ENCODE measurements around the gene PRKN.

Gene PRKN

DNA sequence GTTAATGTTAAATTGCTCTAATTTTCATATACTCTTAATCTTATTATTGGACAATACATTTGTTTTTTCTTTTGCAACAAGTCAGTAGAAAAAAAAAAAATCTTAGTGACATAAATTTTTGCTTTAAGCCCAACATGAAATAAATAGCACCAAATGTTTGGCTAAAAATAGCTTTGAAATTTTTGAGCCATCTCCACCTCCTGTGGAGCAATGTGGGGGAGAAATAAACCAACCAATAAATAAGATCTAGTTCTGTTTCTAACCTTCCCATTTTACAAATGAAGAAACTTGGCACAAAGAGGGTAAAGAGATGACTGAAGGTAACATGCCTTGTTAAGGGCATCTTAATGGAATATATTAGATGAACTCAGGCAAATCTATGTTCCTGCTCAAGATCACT is 91.4 kb downstream of the PRKN start:
- TF ChIP-seq ZFP30 (CRISPR knock-in tag; IDR thresholded peaks at IDR 0.05): no peak
- TF ChIP-seq ZC3H10 (CRISPR knock-in tag; IDR thresholded peaks at IDR 0.05): no peak
- no peak for TF ChIP-seq GLIS3 (CRISPR knock-in tag; IDR thresholded peaks at IDR 0.05)
- TF ChIP-seq ISL1 (CRISPR knock-in tag; IDR thresholded peaks at IDR 0.05): no peak
- TF ChIP-seq PATZ1 (CRISPR knock-in tag; IDR thresholded peaks at IDR 0.05; ENCODE audit: borderline replicate concordance): no peak
- TF ChIP-seq, protein P1, sequence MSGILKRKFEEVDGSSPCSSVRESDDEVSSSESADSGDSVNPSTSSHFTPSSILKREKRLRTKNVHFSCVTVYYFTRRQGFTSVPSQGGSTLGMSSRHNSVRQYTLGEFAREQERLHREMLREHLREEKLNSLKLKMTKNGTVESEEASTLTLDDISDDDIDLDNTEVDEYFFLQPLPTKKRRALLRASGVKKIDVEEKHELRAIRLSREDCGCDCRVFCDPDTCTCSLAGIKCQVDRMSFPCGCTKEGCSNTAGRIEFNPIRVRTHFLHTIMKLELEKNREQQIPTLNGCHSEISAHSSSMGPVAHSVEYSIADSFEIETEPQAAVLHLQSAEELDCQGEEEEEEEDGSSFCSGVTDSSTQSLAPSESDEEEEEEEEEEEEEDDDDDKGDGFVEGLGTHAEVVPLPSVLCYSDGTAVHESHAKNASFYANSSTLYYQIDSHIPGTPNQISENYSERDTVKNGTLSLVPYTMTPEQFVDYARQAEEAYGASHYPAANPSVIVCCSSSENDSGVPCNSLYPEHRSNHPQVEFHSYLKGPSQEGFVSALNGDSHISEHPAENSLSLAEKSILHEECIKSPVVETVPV (CRISPR knock-in tag; IDR thresholded peaks at IDR 0.05): no peak
- no peak for TF ChIP-seq BACH2 (CRISPR knock-in tag; IDR thresholded peaks at IDR 0.05; ENCODE audit: borderline replicate concordance)
- TF ChIP-seq ZNF8 (CRISPR knock-in tag; IDR thresholded peaks at IDR 0.05): no peak
- no peak for TF ChIP-seq CSDC2 (CRISPR knock-in tag; IDR thresholded peaks at IDR 0.05)
- no peak for ATAC-seq

DNA sequence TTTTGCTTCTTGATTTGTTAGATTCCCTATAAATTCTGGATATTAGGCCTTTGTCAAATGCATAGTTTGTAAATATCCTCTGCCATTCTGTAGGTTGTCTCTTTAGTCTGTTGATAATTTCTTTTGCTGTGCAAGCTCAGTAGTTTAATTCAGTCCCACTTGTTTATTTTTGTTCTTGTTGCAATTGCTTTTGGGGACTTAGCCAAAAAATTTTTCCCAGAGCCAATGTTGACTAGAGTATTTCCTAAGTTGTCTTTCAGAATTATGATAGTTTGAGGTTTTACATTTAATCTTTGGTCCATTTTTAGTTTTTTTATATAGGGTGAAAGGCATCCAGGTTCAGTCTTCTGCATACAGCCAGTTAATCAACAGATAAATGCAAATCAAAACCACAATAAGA is 96.0 kb downstream of the PRKN start:
- ATAC-seq: no peak

DNA sequence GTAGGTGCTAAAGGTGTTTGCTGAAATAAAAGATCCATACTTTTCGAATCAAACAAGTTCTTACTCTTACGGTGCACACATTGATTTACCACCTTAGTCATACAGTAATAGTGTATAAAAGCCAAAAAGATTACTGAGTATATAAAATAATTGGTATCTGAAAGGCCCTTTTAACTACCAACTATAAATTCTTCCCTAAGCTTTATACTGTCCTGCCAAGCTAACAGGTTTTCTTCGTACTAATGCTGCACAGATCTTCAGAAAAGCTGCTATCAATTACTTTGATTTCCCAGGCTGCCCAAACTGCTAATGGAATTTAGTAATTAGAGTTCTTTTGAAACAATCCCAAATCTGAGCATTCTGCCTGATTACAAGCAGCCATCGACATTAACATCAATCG is 97.5 kb downstream of the PRKN start:
- TF ChIP-seq ZNF565 (CRISPR knock-in tag; conservative IDR thresholded peaks at IDR 0.05; ENCODE audit: low read depth): no peak
- no peak for TF ChIP-seq CSDC2 (CRISPR knock-in tag; IDR thresholded peaks at IDR 0.05)
- no peak for TF ChIP-seq GLIS3 (CRISPR knock-in tag; IDR thresholded peaks at IDR 0.05)
- no peak for TF ChIP-seq ZNF70 (CRISPR knock-in tag; IDR thresholded peaks at IDR 0.05)
- TF ChIP-seq RARB (CRISPR knock-in tag; IDR thresholded peaks at IDR 0.05): no peak
- TF ChIP-seq, protein P2, sequence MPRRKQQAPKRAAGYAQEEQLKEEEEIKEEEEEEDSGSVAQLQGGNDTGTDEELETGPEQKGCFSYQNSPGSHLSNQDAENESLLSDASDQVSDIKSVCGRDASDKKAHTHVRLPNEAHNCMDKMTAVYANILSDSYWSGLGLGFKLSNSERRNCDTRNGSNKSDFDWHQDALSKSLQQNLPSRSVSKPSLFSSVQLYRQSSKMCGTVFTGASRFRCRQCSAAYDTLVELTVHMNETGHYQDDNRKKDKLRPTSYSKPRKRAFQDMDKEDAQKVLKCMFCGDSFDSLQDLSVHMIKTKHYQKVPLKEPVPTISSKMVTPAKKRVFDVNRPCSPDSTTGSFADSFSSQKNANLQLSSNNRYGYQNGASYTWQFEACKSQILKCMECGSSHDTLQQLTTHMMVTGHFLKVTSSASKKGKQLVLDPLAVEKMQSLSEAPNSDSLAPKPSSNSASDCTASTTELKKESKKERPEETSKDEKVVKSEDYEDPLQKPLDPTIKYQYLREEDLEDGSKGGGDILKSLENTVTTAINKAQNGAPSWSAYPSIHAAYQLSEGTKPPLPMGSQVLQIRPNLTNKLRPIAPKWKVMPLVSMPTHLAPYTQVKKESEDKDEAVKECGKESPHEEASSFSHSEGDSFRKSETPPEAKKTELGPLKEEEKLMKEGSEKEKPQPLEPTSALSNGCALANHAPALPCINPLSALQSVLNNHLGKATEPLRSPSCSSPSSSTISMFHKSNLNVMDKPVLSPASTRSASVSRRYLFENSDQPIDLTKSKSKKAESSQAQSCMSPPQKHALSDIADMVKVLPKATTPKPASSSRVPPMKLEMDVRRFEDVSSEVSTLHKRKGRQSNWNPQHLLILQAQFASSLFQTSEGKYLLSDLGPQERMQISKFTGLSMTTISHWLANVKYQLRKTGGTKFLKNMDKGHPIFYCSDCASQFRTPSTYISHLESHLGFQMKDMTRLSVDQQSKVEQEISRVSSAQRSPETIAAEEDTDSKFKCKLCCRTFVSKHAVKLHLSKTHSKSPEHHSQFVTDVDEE (CRISPR knock-in tag; IDR thresholded peaks at IDR 0.05): no peak
- TF ChIP-seq ESRRG (CRISPR knock-in tag; IDR thresholded peaks at IDR 0.05): no peak
- TF ChIP-seq PPARA (CRISPR knock-in tag; IDR thresholded peaks at IDR 0.05; ENCODE audit: borderline replicate concordance): no peak
- no peak for TF ChIP-seq TOX (CRISPR knock-in tag; IDR thresholded peaks at IDR 0.05; ENCODE audit: borderline replicate concordance)
- TF ChIP-seq BACH2 (CRISPR knock-in tag; IDR thresholded peaks at IDR 0.05; ENCODE audit: borderline replicate concordance): no peak
- TF ChIP-seq, protein P3, sequence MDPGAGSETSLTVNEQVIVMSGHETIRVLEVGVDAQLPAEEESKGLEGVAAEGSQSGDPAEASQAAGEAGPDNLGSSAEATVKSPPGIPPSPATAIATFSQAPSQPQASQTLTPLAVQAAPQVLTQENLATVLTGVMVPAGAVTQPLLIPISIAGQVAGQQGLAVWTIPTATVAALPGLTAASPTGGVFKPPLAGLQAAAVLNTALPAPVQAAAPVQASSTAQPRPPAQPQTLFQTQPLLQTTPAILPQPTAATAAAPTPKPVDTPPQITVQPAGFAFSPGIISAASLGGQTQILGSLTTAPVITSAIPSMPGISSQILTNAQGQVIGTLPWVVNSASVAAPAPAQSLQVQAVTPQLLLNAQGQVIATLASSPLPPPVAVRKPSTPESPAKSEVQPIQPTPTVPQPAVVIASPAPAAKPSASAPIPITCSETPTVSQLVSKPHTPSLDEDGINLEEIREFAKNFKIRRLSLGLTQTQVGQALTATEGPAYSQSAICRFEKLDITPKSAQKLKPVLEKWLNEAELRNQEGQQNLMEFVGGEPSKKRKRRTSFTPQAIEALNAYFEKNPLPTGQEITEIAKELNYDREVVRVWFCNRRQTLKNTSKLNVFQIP (CRISPR knock-in tag; IDR thresholded peaks at IDR 0.05; ENCODE audit: borderline replicate concordance, low read depth): no peak
- TF ChIP-seq ZNF8 (CRISPR knock-in tag; IDR thresholded peaks at IDR 0.05): no peak
- no peak for TF ChIP-seq ARNTL (CRISPR knock-in tag; IDR thresholded peaks at IDR 0.05; ENCODE audit: borderline replicate concordance, low read depth)
- ATAC-seq: no peak

More for the DNA sequence above, 96.0 kb downstream of the PRKN start:
- TF ChIP-seq, protein P2 (CRISPR knock-in tag; IDR thresholded peaks at IDR 0.05): no peak
- TF ChIP-seq CSDC2 (CRISPR knock-in tag; IDR thresholded peaks at IDR 0.05) (no peak), PPARA (CRISPR knock-in tag; IDR thresholded peaks at IDR 0.05; ENCODE audit: borderline replicate concordance) (no peak), GLIS3 (CRISPR knock-in tag; IDR thresholded peaks at IDR 0.05) (no peak), SNAI2 (CRISPR knock-in tag; IDR thresholded peaks at IDR 0.05) (no peak), ZFP3 (CRISPR knock-in tag; IDR thresholded peaks at IDR 0.05) (no peak), TOX (CRISPR knock-in tag; IDR thresholded peaks at IDR 0.05; ENCODE audit: borderline replicate concordance) (no peak), ZC3H10 (CRISPR knock-in tag; IDR thresholded peaks at IDR 0.05) (no peak), ZNF565 (CRISPR knock-in tag; conservative IDR thresholded peaks at IDR 0.05; ENCODE audit: low read depth) (no peak)

All from SK-N-SH treated with all-trans-retinoic acid at 6 μM for 48 hours (cell line).